MM.1S (cell line): ENCODE measurements around the gene MEIS2.

Experiments used
- DNase-seq: peaks from one replicate; pipeline ENCODE4 v3.0.0-alpha.2; 2015
- H2AFZ ChIP-seq: fragments of 300-600 bp; sonication (generic); 2 replicates; pipeline ENCODE4 v1.6.0; 2016; ENCODE audit warnings: antibody characterized with exemption, low read length
- H3F3A ChIP-seq: fragments of 300-600 bp; sonication (generic); 2 replicates; pipeline ENCODE4 v1.6.1; 2016; ENCODE audit warnings: mild to moderate bottlenecking, antibody characterized with exemption, low read length, moderate library complexity, mixed read lengths; ENCODE audit not compliant: insufficient read depth
- H3K27ac ChIP-seq: fragments of 300-600 bp; sonication (generic); 2 replicates; pipeline ENCODE4 v1.5.1; 2016; ENCODE audit warnings: mild to moderate bottlenecking, low read length
- H3K27me3 ChIP-seq: fragments of 300-600 bp; sonication (generic); replicated peaks from 2 replicates; pipeline ENCODE4 v1.6.0; 2016; ENCODE audit warnings: low read length; ENCODE audit not compliant: insufficient read depth
- H3K36me3 ChIP-seq: fragments of 300-600 bp; sonication (generic); replicated peaks from 2 replicates; pipeline ENCODE4 v1.6.1; 2016; ENCODE audit warnings: mild to moderate bottlenecking, low read length, mixed read lengths; ENCODE audit not compliant: insufficient read depth
- H3K4me1 ChIP-seq: fragments of 300-600 bp; sonication (generic); 2 replicates; pipeline ENCODE4 v1.6.1; 2016; ENCODE audit warnings: low read length, mixed read lengths
- H3K4me2 ChIP-seq: fragments of 300-600 bp; sonication (generic); 2 replicates; pipeline ENCODE4 v1.6.0; 2016; ENCODE audit warnings: low read depth, low read length
- H3K4me3 ChIP-seq: fragments of 300-600 bp; sonication (generic); 2 replicates; pipeline ENCODE4 v1.5.1; 2016; ENCODE audit warnings: low read length, mixed read lengths
- H3K79me2 ChIP-seq: fragments of 300-600 bp; sonication (generic); 2 replicates; pipeline ENCODE4 v1.6.1; 2016; ENCODE audit warnings: mixed run types, low read length, mixed read lengths
- H3K9ac ChIP-seq: fragments of 300-600 bp; sonication (generic); 2 replicates; pipeline ENCODE4 v1.6.1; 2016; ENCODE audit warnings: low read length, mixed read lengths
- H3K9me2 ChIP-seq: fragments of 300-600 bp; sonication (generic); replicated peaks from 2 replicates; pipeline ENCODE4 v1.6.1; 2016; ENCODE audit warnings: mild to moderate bottlenecking, low read length, mixed read lengths; ENCODE audit not compliant: insufficient read depth
- H3K9me3 ChIP-seq: fragments of 300-600 bp; sonication (generic); replicated peaks from 2 replicates; pipeline ENCODE4 v1.6.1; 2016; ENCODE audit warnings: mild to moderate bottlenecking, low read length, mixed read lengths; ENCODE audit not compliant: insufficient read depth
- H4K20me1 ChIP-seq: fragments of 300-600 bp; sonication (generic); 2 replicates; pipeline ENCODE4 v1.6.1; 2016; ENCODE audit warnings: mild to moderate bottlenecking, low read length, moderate library complexity, mixed read lengths; ENCODE audit not compliant: insufficient read depth
- CTCF ChIP-seq: fragments of 300-600 bp; sonication (generic); IDR thresholded peaks from 2 replicates; pipeline ENCODE4 v1.5.1; 2016; ENCODE audit warnings: antibody characterized with exemption, low read length, mixed read lengths
- EZH2 ChIP-seq: fragments of 300-600 bp; sonication (generic); optimal IDR thresholded peaks from 2 replicates; pipeline ENCODE3; 2017; ENCODE audit warnings: low read depth, mild to moderate bottlenecking, antibody characterized with exemption, low read length, mixed read lengths
- EZH2phosphoT487 ChIP-seq: fragments of 300-600 bp; sonication (generic); IDR thresholded peaks from 2 replicates; pipeline ENCODE4 v1.6.1; 2018; ENCODE audit warnings: antibody characterized with exemption, low read length

MEIS2 gene

GRCh38 chr15:36977659-36978058 is 122.7 kb downstream of the MEIS2 start:
- DNase-seq: no peak
- no peak overlapping the region for H3K4me3 ChIP-seq
- H3F3A ChIP-seq: no peaks in the 10 kb centered on the region
- no peak overlapping the region for H3K9ac ChIP-seq
- H3K4me2 ChIP-seq: no peak overlapping the region
- no peak for TF ChIP-seq CTCF
- no peak for TF ChIP-seq EZH2
- no peak for TF ChIP-seq EZH2phosphoT487
- no peaks in the 10 kb centered on the region for H3K9me3 ChIP-seq
- H3K4me1 ChIP-seq: no peaks in the 10 kb centered on the region
- no peaks in the 10 kb centered on the region for H3K79me2 ChIP-seq
- H4K20me1 ChIP-seq: no peaks in the 10 kb centered on the region
- H2AFZ ChIP-seq: no peak overlapping the region
- H3K27me3 ChIP-seq: no peaks in the 10 kb centered on the region
- H3K36me3 ChIP-seq: no peaks in the 10 kb centered on the region
- no peak overlapping the region for H3K27ac ChIP-seq
- no peaks in the 10 kb centered on the region for H3K9me2 ChIP-seq

GRCh38 chr15:36972704-36973103 is 127.6 kb downstream of the MEIS2 start:
- Histone ChIP-seq H3K4me3 (no peak overlapping the region), H3F3A (no peaks in the 10 kb centered on the region)

GRCh38 chr15:36970522-36970921 is 129.8 kb downstream of the MEIS2 start:
- no peaks in the 10 kb centered on the region for H3K27me3 ChIP-seq
- H3K4me1 ChIP-seq: no peaks in the 10 kb centered on the region
- H3K9me2 ChIP-seq: no peaks in the 10 kb centered on the region
- TF ChIP-seq CTCF: no peak
- TF ChIP-seq EZH2: no peak
- no peak for TF ChIP-seq EZH2phosphoT487
- no peaks in the 10 kb centered on the region for H3K9me3 ChIP-seq
- no peaks in the 10 kb centered on the region for H4K20me1 ChIP-seq
- no peak overlapping the region for H3K4me3 ChIP-seq
- no peaks in the 10 kb centered on the region for H3F3A ChIP-seq
- H3K27ac ChIP-seq: no peak overlapping the region
- H2AFZ ChIP-seq: no peak overlapping the region
- no peaks in the 10 kb centered on the region for H3K36me3 ChIP-seq
- H3K4me2 ChIP-seq: no peak overlapping the region
- no peak overlapping the region for H3K9ac ChIP-seq
- no peaks in the 10 kb centered on the region for H3K79me2 ChIP-seq
- no peak for DNase-seq

More at GRCh38 chr15:36972704-36973103, 127.6 kb downstream of the MEIS2 start:
- H2AFZ ChIP-seq: no peak overlapping the region
- TF ChIP-seq EZH2 (no peak), CTCF (no peak), EZH2phosphoT487 (no peak)
- H3K4me2 ChIP-seq: no peak overlapping the region
- no peaks in the 10 kb centered on the region for H3K36me3 ChIP-seq
- no peak for DNase-seq
- H3K27ac ChIP-seq: no peak overlapping the region
- no peaks in the 10 kb centered on the region for H3K27me3 ChIP-seq
- H3K79me2 ChIP-seq: no peaks in the 10 kb centered on the region
- no peaks in the 10 kb centered on the region for H3K9me3 ChIP-seq
- no peaks in the 10 kb centered on the region for H4K20me1 ChIP-seq
- H3K9me2 ChIP-seq: no peaks in the 10 kb centered on the region
- no peaks in the 10 kb centered on the region for H3K4me1 ChIP-seq
- no peak overlapping the region for H3K9ac ChIP-seq
